Activated CD4-positive, alpha-beta T cell treated with anti-CD3 and anti-CD28 coated beads for 4 hours (primary cell): ENCODE results near the gene HHLA2.

ENCODE experiments used
- DNase-seq, 2 donors: peaks; one replicate each; pipeline ENCODE4 v3.0.0-alpha.2; 2020

The HHLA2 gene

DNA sequence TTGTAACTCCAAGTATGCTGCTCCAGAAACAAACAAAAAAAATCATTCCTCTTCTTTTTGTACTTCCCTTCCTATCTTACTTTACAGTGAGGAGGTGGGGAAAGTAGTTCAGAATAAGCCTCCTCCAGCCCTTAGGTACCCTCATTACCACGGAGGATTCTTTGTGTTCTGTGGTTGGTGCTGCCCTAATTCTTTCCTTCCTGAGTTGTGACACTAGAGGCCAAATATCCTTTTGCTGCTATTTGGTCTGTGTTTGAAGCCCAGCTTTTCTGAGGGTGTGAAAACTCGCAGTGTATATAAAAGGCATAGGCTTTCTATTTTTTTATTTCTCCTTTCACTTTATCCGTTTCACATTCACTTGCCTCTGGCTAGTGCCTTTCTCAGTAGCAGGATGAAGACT is 98.2 kb downstream of the HHLA2 start:
- DNase-seq, result no peak

DNA sequence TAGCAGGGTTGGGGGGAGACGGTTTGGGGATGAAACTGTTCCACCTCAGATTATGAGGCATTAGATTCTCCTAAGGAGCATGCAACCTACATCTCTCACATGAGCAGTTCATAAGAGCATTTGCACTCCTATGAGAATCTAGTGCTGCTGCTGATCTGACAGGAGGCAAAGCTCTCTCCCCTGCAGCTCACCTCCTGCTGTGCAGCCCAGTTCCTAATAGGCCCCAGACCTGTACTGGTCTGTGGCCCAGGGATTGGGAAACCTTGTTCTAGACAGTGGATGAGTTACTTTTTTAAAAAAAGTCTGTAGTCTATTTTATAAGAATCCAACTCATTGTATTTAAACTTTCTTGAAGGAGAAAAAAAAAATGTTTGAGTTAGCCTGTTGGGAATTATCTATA is 100.0 kb downstream of the HHLA2 start:
- DNase-seq, result no peak

DNA sequence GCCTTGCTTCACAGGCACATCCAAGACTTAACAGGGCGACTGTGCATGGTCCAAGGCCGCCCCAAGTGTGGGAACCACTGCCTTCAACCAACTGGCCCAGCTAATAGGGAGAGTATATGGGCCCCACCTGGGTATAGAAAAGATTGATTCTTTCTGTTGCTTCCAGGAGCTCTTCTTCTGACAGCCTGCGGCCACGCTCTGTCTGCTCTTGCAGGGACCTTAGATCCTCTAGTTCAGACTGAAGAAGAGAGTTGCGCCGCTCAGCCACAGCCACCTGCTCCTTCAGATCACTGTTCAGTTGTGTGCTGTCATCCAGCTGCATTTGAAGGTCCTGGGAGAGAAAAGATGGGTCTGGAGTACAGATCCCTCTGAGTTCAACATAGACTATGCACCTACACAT is 102.2 kb downstream of the HHLA2 start:
- DNase-seq, result no peak

DNA sequence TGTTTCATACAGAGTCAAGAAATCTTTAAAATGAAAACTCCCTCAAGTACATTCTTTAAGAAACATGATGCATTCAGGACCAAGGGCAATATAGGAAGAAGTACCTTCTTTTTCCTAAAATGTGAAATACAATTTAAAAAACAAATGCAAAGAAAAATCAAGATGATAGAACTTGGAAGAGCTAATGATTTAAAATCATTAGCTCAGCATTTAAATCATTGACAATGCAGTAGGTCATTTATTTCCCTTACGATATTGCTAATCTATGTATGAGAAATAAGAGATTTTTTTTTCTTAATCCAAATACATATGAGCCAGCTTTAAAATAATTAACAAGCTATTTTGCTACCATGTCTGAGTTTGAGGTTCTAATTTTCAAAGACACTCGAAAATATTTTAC is 105.5 kb downstream of the HHLA2 start:
- DNase-seq, result no peak

DNA sequence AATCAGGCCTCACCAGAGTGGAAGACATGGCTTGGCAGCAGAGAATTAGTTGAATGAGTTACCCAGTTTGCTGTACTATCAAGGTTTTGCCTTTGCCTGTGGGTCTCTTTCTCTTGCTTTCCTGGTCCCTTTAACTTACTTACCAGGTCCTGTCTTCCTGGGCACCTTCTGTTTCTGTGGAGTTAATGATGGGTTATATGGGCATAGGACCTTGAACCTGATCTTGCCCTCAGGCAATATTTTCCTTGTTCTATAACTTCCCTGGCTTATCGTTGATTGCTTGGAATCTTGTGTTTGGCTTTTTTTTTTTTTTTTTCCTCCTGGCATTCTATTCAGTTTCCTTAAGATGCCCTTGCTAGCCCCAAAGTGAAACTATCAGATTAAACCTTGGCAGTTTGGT is 106.8 kb downstream of the HHLA2 start:
- DNase-seq, result no peak

DNA sequence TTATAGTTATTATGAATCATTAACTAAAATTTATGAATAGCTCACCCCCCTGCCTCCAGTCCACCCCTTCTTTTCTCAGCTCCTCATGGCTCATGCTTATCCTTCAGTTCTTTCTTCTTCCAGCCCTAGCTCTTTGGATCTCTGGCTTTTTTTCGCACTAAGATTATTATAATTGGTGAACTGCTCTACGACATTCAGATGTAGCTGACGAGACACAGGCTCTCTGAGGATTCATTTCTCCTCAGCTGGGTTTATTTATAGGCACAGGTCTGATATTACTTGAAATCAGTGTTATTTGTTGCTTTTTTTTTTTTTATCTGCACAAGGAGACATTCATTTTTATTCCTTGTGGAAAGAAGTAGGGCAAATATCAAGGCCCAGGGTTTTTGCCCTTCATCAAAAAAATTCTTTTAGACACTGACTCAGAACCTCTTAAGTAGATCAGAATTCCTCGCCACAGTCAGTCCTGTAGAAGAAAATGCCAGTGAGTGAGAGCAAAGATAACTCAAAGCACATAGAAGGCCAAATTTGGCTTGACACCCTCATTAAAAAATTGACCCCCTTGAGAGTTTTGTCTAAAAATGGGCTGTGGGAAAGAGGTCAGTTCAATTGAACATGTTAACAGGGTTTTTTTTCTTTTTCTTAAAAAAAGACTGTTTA is 107.5 kb downstream of the HHLA2 start:
- no peak for DNase-seq

- no peak for DNase-seq
Observed at GRCh38 chr3:108404368-108404767, 108.0 kb downstream of the HHLA2 start.

DNA sequence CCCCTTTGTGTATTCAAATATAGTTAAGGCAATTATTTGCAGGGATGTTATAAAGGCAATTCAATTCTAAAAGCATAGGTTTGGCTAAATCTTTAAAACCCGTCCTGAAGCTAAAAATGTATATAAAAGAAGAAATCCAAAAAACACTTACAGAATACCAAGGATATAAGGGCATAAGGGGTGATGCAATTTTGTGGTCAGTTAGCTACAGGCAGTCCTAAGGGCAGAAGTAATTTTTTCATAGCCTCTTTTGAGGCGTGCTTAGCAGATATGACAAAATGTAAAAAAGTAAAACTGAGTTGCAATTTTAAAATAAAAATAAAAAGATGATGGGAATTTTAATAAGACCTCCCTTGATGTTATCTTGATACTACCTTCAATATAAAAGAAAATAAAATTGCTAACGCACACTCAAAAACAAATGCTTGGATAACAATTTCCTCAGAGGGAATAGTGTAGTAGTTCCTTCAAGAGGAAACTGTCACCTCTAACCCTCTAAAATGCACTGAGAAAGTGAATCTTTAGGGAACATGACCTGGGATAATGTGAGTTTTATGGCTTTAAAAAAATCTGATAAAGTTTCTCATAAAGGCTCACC is 109.8 kb downstream of the HHLA2 start:
- DNase-seq, result no peak

GRCh38 chr3:108406661-108407206 is 110.4 kb downstream of the HHLA2 start:
- peak; percentile 19 to 35 for DNase-seq

GRCh38 chr3:108407886-108408285 is 111.5 kb downstream of the HHLA2 start:
- DNase-seq, result no peak

- no peak for DNase-seq
Observed at GRCh38 chr3:108408883-108409799, 112.8 kb downstream of the HHLA2 start.

DNA sequence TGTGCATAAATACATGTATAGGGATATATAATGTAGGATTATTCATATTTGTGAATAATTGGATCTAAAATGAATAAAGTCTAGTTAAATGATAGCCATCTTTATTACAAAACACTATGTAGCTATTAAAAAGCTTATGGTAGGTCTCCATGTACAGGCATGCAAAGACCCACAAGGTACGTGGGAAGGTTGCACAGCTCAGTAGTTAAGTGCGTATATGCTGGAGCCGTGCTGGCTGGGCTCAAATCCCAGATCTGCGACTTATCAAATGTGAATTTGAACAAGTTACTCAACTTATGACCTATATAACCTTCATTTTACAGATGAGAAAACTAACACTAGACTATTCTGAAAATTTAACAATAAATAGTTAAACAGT is 113.4 kb downstream of the HHLA2 start:
- DNase-seq, result no peak

DNA sequence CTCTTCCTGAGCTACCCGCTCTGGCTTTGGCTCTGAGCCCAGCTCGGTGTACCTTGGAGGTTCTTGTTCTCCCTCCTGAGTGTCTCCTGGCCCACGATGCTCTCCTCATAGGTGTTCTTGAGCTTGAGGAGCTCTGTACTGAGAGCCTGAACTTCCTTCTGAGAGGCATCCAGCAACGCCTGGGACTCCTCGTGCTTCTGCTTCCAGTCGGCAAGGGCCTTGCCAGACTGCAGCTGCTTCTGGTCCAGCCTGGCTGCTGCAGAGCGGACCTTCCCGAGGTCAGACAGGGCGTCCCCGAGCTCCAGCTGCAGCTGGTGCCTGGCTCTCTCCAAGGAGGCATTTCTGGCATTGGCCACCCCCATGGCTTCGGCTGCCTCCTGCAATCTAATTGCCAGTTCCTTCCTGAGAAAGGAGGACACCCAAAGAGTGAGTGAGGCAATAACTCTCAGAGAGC is 114.2 kb downstream of the HHLA2 start:
- no peak for DNase-seq

GRCh38 chr3:108412121-108412750 is 115.9 kb downstream of the HHLA2 start:
- no peak for DNase-seq

DNA sequence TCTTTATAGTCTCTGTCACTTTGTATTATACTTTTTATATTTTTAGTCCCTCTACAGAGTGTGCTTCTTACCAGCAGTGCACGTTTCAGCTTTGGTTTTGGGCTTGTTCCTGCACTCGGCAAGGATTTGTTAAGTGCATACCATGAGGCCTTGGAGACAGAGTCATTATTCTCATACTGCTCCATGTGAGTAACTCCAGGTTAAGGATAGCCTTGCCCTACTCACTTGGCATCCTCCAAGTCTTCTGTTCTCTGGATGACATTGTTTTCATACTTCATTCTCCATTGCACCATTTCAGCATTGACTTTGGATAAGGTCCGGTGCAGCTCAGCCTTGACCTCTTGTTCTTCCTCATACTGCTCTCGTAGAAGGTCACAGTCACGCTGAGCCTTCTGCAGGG is 117.7 kb downstream of the HHLA2 start:
- no peak for DNase-seq

DNA sequence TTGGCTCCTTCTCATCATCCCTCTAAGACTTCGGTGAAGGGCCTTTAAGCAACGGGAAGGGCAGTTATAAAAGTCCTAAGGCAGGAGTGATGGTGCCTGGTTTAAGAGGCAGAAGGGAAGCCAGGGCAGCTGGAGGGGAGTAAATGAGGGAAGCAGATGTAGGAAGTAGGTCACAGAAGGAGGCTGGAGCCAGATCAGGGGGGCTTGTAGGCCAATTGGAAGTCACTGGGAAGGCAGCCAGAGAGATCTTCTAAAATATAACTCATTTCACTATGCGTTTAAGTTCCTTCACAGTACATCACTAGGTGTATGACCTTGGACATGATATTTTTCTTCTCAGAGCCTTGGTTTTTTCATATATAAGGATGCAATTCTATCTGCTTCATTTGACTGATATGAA is 119.3 kb downstream of the HHLA2 start:
- no peak for DNase-seq

- DNase-seq, result no peak
Observed at GRCh38 chr3:108416111-108416869, 119.9 kb downstream of the HHLA2 start.

DNA sequence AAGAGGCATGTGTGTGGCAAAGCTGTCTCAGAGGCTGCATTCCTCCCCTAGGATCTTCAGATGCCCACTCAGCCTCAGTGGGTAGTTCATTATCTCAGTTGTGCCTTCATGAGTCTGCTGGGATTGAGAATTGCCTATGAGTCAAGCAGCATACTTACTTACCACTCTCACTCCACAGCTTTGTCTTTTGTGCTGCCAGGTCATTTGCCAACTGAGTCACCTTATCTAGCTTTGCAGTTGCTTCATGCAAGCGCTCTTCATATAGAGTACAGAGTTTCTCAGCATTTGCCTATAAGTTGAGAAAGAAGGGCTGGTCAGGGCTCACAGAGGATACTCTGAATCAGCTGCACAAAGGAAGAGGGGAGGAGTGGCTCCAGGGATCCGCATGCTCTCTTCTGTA is 124.6 kb downstream of the HHLA2 start:
- DNase-seq, result no peak
